WTC11 (cell line): ENCODE results near the gene VN1R2. TPM values are rescaled to one million over a fixed set of nuclear protein-coding genes. Genes with fewer than 3 reads are reported as not detected.
A peak's percentile ranks its signal among the peaks of the same experiment; 100 is the strongest.
"Not testable (repeated sequence)": the region's sequence is repeated elsewhere in the genome, so short reads cannot be mapped to it uniquely, and the experiment has no call there.

ENCODE experiments used
- ATAC-seq: fragments of 200-7000 bp; cut with Tn5 transposase; 2 replicates; pipeline ENCODE4 v1.10.0; 2021; ENCODE audit warnings: mild to moderate bottlenecking, moderate library complexity
- Bru-seq: library from RNA; stranded (reverse); fragments of 400-500 nt; gene quantifications from one replicate; lab custom pipeline; 2021; lab: Mats Ljungman, UMichigan
- CTCF ChIA-PET: fragments of 300-600 bp; sonication (Branson Sonifier 250); formaldehyde crosslinking; loops from one replicate; lab custom pipeline; 2021; ENCODE audit warnings: antibody characterized with exemption; lab: Charles Lee
- POLR2A ChIA-PET: fragments of 350-600 bp; sonication (Branson Sonifier 250); formaldehyde crosslinking; loops from one replicate; lab custom pipeline; 2021; ENCODE audit warnings: antibody characterized with exemption; lab: Charles Lee
- DNase-seq: peaks from one replicate; pipeline ENCODE4 v3.0.0; 2021; ENCODE audit warnings: low spot score
- H3K27ac Mint-ChIP-seq: 2 replicates; pipeline ENCODE4 v1.8.0; 2021; ENCODE audit warnings: mixed read lengths
- H3K27me3 Mint-ChIP-seq: 2 replicates; pipeline ENCODE4 v1.8.0; 2021; ENCODE audit warnings: low read depth, mild to moderate bottlenecking, moderate library complexity, mixed read lengths
- H3K36me3 Mint-ChIP-seq: 2 replicates; pipeline ENCODE4 v1.8.0; 2021; ENCODE audit warnings: mixed read lengths
- H3K4me1 Mint-ChIP-seq: 2 replicates; pipeline ENCODE4 v1.8.0; 2022; ENCODE audit warnings: mixed read lengths
- H3K4me3 Mint-ChIP-seq: 2 replicates; pipeline ENCODE4 v1.8.0; 2021; ENCODE audit warnings: mild to moderate bottlenecking, moderate library complexity, mixed read lengths
- H3K9me3 Mint-ChIP-seq: 2 replicates; pipeline ENCODE4 v1.8.0; 2021; ENCODE audit warnings: mixed read lengths
- CDX4 ChIP-seq: fragments of 250-450 bp; sonication (Bioruptor Pico); IDR thresholded peaks from 2 replicates; pipeline ENCODE4 v1.9.0; 2021; ENCODE audit warnings: moderate library complexity, mild to moderate bottlenecking, inconsistent platforms, borderline replicate concordance
- CTCF ChIP-seq: fragments of 200-600 bp; IDR thresholded peaks from 2 replicates; pipeline ENCODE4 v1.8.0; 2022; ENCODE audit warnings: antibody characterized with exemption
- E2F5 ChIP-seq: sonication (generic); formaldehyde crosslinking; IDR thresholded peaks from 2 replicates; pipeline ENCODE4 v1.8.1; 2022; ENCODE audit warnings: mild to moderate bottlenecking, moderate library complexity, missing genetic modification reagents
- EMX1 ChIP-seq: fragments of 250-450 bp; sonication (Bioruptor Pico); IDR thresholded peaks from 2 replicates; pipeline ENCODE4 v1.8.0; 2021; ENCODE audit warnings: mild to moderate bottlenecking
- HMGXB4 ChIP-seq: sonication (generic); formaldehyde crosslinking; IDR thresholded peaks from 2 replicates; pipeline ENCODE4 v1.8.1; 2023; ENCODE audit warnings: mild to moderate bottlenecking, moderate library complexity, missing genetic modification reagents
- MXD4 ChIP-seq: fragments of 250-450 bp; sonication (Bioruptor Pico); IDR thresholded peaks from 2 replicates; pipeline ENCODE4 v1.8.0; 2021; ENCODE audit warnings: mild to moderate bottlenecking, moderate library complexity, borderline replicate concordance
- SMAD3 ChIP-seq: sonication (generic); formaldehyde crosslinking; IDR thresholded peaks from 2 replicates; pipeline ENCODE4 v1.8.0; 2022; ENCODE audit warnings: missing genetic modification reagents, mild to moderate bottlenecking, borderline replicate concordance
- SOX15 ChIP-seq: fragments of 250-450 bp; sonication (Bioruptor Pico); IDR thresholded peaks from 2 replicates; pipeline ENCODE4 v1.9.0; 2021; ENCODE audit warnings: mild to moderate bottlenecking
- TEAD1 ChIP-seq: sonication (generic); formaldehyde crosslinking; IDR thresholded peaks from 2 replicates; pipeline ENCODE4 v1.8.0; 2022; ENCODE audit warnings: mild to moderate bottlenecking, missing genetic modification reagents
- ZBTB43 ChIP-seq: sonication (generic); formaldehyde crosslinking; IDR thresholded peaks from 2 replicates; pipeline ENCODE4 v1.8.1; 2023; ENCODE audit warnings: mild to moderate bottlenecking, missing genetic modification reagents
- ZNF396 ChIP-seq: fragments of 250-450 bp; sonication (Bioruptor Pico); IDR thresholded peaks from 2 replicates; pipeline ENCODE4 v1.8.0; 2021; ENCODE audit warnings: mild to moderate bottlenecking, moderate library complexity, borderline replicate concordance
- long read RNA-seq, 3 experiments: library from RNA in 1 of 3; library from capped mRNA in 1 of 3; library from polyadenylated mRNA in 1 of 3; unstranded in 2 of 3; stranded (forward) in 1 of 3; transcript quantifications; one replicate each; pipeline ENCODE4 v2.0.0, GENCODE V29; 2021
- total RNA-seq: library from RNA; stranded (reverse); gene quantifications from 3 replicates; pipeline ENCODE4 v1.2.3, GENCODE V29; 2021

VN1R2 gene
- total RNA-seq, result not detected in 3 replicates
- percentile 34 among the genes with signal in this experiment for Bru-seq, nascent RNA
- long read RNA-seq, experiment 1, result 0 reads
- long read RNA-seq, experiment 2, result 0 reads
- long read RNA-seq, experiment 3, result 0 reads

- POLR2A ChIA-PET, ATAC-seq, H3K4me1 Mint-ChIP-seq: not testable (repeated sequence)
- H3K9me3 Mint-ChIP-seq, result peaks cover 38% of the 10 kb centered on the region
- TF ChIP-seq CTCF, result peak; percentile 35; the same call in 1 of the 2 replicates
- TF ChIP-seq, all 79 proteins: peak for 1; not testable (repeated sequence) for 78
- peak; percentile 73 for DNase-seq
- H3K27ac Mint-ChIP-seq, H3K4me3 Mint-ChIP-seq: not testable (repeated sequence)
- H3K27me3 Mint-ChIP-seq, result peaks cover 14% of the 10 kb centered on the region
- CTCF ChIA-PET, result interaction anchor here (0.6 to 1.0 kb wide), 2 partner anchors 137 to 564 kb away, joined by 3 to 5 read pairs; partner anchors contain the start of gene ZNF765
- H3K36me3 Mint-ChIP-seq, result peaks cover 21% of the 10 kb centered on the region
Measured at GRCh38 chr19:53257715-53258342, at the start of gene VN1R2. TSS of gene VN1R2 (plus strand) at chr19:53258292. CDS start at chr19:53258376, 84 bp downstream.

- CTCF ChIA-PET, H3K27ac Mint-ChIP-seq, DNase-seq, H3K4me1 Mint-ChIP-seq, H3K4me3 Mint-ChIP-seq, ATAC-seq, POLR2A ChIA-PET: not testable (repeated sequence)
- H3K9me3 Mint-ChIP-seq, result peaks cover 88% of the 10 kb centered on the region
- H3K36me3 Mint-ChIP-seq, result peaks cover 89% of the 10 kb centered on the region
- peaks cover 26% of the 10 kb centered on the region for H3K27me3 Mint-ChIP-seq
Measured at GRCh38 chr19:53211554-53211953, 46.5 kb upstream of the VN1R2 start.

- Mint-ChIP-seq H3K27ac (no peak overlapping the region), H3K9me3 (peaks cover 83% of the 10 kb centered on the region), H3K27me3 (peaks cover 26% of the 10 kb centered on the region), H3K4me1 (no peaks in the 10 kb centered on the region), H3K4me3 (no peak overlapping the region), H3K36me3 (peaks cover 82% of the 10 kb centered on the region)
- ChIA-PET POLR2A (no interaction called here), CTCF (no interaction called here)
- no peak for ATAC-seq
- no peak for DNase-seq
- no peak for TF ChIP-seq TEAD1 (CRISPR knock-in tag)
- no peak for TF ChIP-seq SMAD3 (CRISPR knock-in tag)
- no peak for TF ChIP-seq CDX4 (CRISPR knock-in tag)
- no peak for TF ChIP-seq ZNF396
- no peak for TF ChIP-seq SOX15
- no peak for TF ChIP-seq HMGXB4 (CRISPR knock-in tag)
- TF ChIP-seq EMX1, result no peak
- no peak for TF ChIP-seq E2F5 (CRISPR knock-in tag)
- no peak for TF ChIP-seq MXD4
- no peak for TF ChIP-seq ZBTB43 (CRISPR knock-in tag)
Measured at GRCh38 chr19:53212703-53213320, 45.3 kb upstream of the VN1R2 start.

- DNase-seq, CTCF ChIA-PET, H3K4me3 Mint-ChIP-seq, POLR2A ChIA-PET, H3K4me1 Mint-ChIP-seq, H3K27ac Mint-ChIP-seq, ATAC-seq: not testable (repeated sequence)
- peaks cover 54% of the 10 kb centered on the region for H3K36me3 Mint-ChIP-seq
- H3K9me3 Mint-ChIP-seq, result peaks cover 66% of the 10 kb centered on the region
- peaks cover 13% of the 10 kb centered on the region for H3K27me3 Mint-ChIP-seq
Measured at GRCh38 chr19:53222716-53223115, 35.4 kb upstream of the VN1R2 start.
